K562 (cell line): ENCODE measurements around the gene GBF1. TPM values are rescaled to one million over a fixed set of nuclear protein-coding genes. Genes with fewer than 3 reads are reported as not detected.

Experiments used
- ARNT ChIP-seq, 2 experiments: fragments of 450-650 bp; IDR thresholded peaks; 2 replicates each; pipeline ENCODE4 v1.6.1; 2016; ENCODE audit warnings: mild to moderate bottlenecking in 1 of 2
- CBX3 ChIP-seq, 2 experiments: IDR thresholded peaks; 1 replicate in 1 of 2; 2 replicates in 1 of 2; pipeline ENCODE4 v1.6.1; 2012; ENCODE audit warnings: inconsistent platforms in 2 of 2, low read length in 2 of 2, borderline replicate concordance in 1 of 2, control low read depth in 1 of 2
- CXXC5 ChIP-seq: fragments of 250-450 bp; sonication (Bioruptor Pico); IDR thresholded peaks from 2 replicates; pipeline ENCODE4 v1.8.0; 2022; ENCODE audit warnings: inconsistent platforms, mild to moderate bottlenecking, moderate library complexity
- E4F1 ChIP-seq: fragments of 250-450 bp; sonication (Bioruptor Pico); IDR thresholded peaks from 2 replicates; pipeline ENCODE4 v1.5.0; 2021; ENCODE audit warnings: mild to moderate bottlenecking, borderline replicate concordance
- GATAD2A ChIP-seq: fragments of 450-650 bp; IDR thresholded peaks from 2 replicates; pipeline ENCODE4 v1.6.1; 2017
- HDAC1 ChIP-seq, 2 experiments: fragments of 450-650 bp; IDR thresholded peaks; 2 replicates each; pipeline ENCODE4 v1.6.1; 2016 to 2017; ENCODE audit warnings: inconsistent platforms in 1 of 2, mild to moderate bottlenecking in 1 of 2, moderate library complexity in 1 of 2
- MBD2 ChIP-seq: sonication (generic); IDR thresholded peaks from 2 replicates; pipeline ENCODE4 v1.6.1; 2016; ENCODE audit warnings: low read depth, borderline replicate concordance
- NFYB ChIP-seq: IDR thresholded peaks from 2 replicates; pipeline ENCODE4 v1.6.1; 2011; ENCODE audit warnings: mild to moderate bottlenecking, moderate library complexity; ENCODE audit not compliant: insufficient read length; ENCODE audit errors: extremely low read depth
- RCOR1 ChIP-seq, 2 experiments: IDR thresholded peaks; 2 replicates each; pipeline ENCODE4 v1.6.1; 2012; ENCODE audit warnings: low read depth in 2 of 2, low read length in 2 of 2, borderline replicate concordance in 1 of 2, improper control_type of control experiment in 1 of 2
- SLC30A9 ChIP-seq: fragments of 250-450 bp; sonication (Bioruptor Pico); IDR thresholded peaks from 2 replicates; pipeline ENCODE4 v1.8.0; 2022; ENCODE audit warnings: mild to moderate bottlenecking, moderate library complexity
- SREBF2 ChIP-seq: sonication (generic); formaldehyde crosslinking; IDR thresholded peaks from 2 replicates; pipeline ENCODE4 v1.4.0; 2020; ENCODE audit warnings: mild to moderate bottlenecking, missing genetic modification reagents
- TEAD1 ChIP-seq, 2 experiments: fragments of 450-650 bp in 1 of 2; sonication (generic) in 1 of 2; formaldehyde crosslinking; IDR thresholded peaks; 2 replicates each; pipeline versions ENCODE4 v1.4.0 to v1.8.0; 2020 to 2022; ENCODE audit warnings: mild to moderate bottlenecking in 2 of 2, missing genetic modification reagents in 1 of 2
- TEAD4 ChIP-seq, 2 experiments: sonication (generic) in 1 of 2; formaldehyde crosslinking in 1 of 2; IDR thresholded peaks; 2 replicates each; pipeline versions ENCODE4 v1.6.1 to v1.8.0; 2012 to 2022; ENCODE audit warnings: borderline replicate concordance in 1 of 2, inconsistent platforms in 1 of 2, low read length in 1 of 2, mild to moderate bottlenecking in 1 of 2, missing genetic modification reagents in 1 of 2
- TRIM28 ChIP-seq: fragments of 450-650 bp; IDR thresholded peaks from 2 replicates; pipeline ENCODE4 v1.6.1; 2017
- XRCC4 ChIP-seq: IDR thresholded peaks from one replicate; pipeline ENCODE4 v1.6.1; 2011; ENCODE audit not compliant: insufficient read depth, insufficient read length; ENCODE audit errors: extremely low read depth
- YY1 ChIP-seq, 3 experiments: IDR thresholded peaks; 2 replicates each; pipeline ENCODE4 v1.6.1; 2011; ENCODE audit warnings: low read length in 2 of 3, mild to moderate bottlenecking in 2 of 3, moderate library complexity in 2 of 3, borderline replicate concordance in 1 of 3, control low read depth in 1 of 3, low read depth in 1 of 3; ENCODE audit not compliant: insufficient read depth in 3 of 3, insufficient replicate concordance in 2 of 3, control insufficient read depth in 1 of 3, insufficient read length in 1 of 3; ENCODE audit errors: extremely low read depth in 1 of 3
- ZBED1 ChIP-seq: IDR thresholded peaks from 2 replicates; pipeline ENCODE4 v1.6.1; 2014
- ZSCAN29 ChIP-seq: fragments of 450-650 bp; IDR thresholded peaks from 2 replicates; pipeline ENCODE4 v1.6.1; 2017
- polyA plus RNA-seq, 8 experiments: library from polyadenylated mRNA; depleted of rRNA in 4 of 8; stranded (reverse) in 5 of 8; unstranded in 3 of 8; fragments of >200 nt; fragmentation: Nextera tagmentation in 2 of 8; fragmentation: Illumina TruSeq in 1 of 8; extraction: Ambion mirVana in 2 of 8; extraction: Trizol in 1 of 8; gene quantifications; 2 replicates each; pipeline versions ENCODE4 v1.2.1 to v1.2.3, GENCODE V29; 2011 to 2014; ENCODE audit warnings: inconsistent platforms in 1 of 8, missing spikeins in 1 of 8
- total RNA-seq, 7 experiments: library from RNA; depleted of rRNA in 6 of 7; stranded (reverse); fragments of >200 nt in 6 of 7; fragmentation: Illumina TruSeq in 2 of 7; extraction: Trizol in 2 of 7; gene quantifications; 2 replicates each; pipeline versions ENCODE4 v1.2.1 to v1.2.3, GENCODE V29; 2011 to 2021; ENCODE audit warnings: low replicate concordance in 1 of 7
- TF ChIP-seq, protein P1 (sequence below): sonication (generic); formaldehyde crosslinking; IDR thresholded peaks from 2 replicates; pipeline ENCODE4 v1.8.1; 2023; ENCODE audit warnings: missing genetic modification reagents, mild to moderate bottlenecking, borderline replicate concordance

GBF1 gene
- total and polyA plus RNA-seq, 9 of the 15 experiments (the other 6 are each of a cell fraction or from before 2014, with no cell fraction given): 0.69 to 28.0 (median 10.3) TPM

- TF ChIP-seq E4F1 (CRISPR knock-in tag) (no peak), YY1 (IDR thresholded peaks at IDR 0.05; ENCODE audit: borderline replicate concordance in 1 of 3, control insufficient read depth in 1 of 3, extremely low read depth in 1 of 3, insufficient read depth in 3 of 3, insufficient read length in 1 of 3, insufficient replicate concordance in 2 of 3, low read depth in 1 of 3, low read length in 2 of 3) (peak in 2 of 3 experiments; percentile 55 to 66), NFYB (no peak), XRCC4 (no peak), CXXC5 (peak; percentile 91), TEAD1 (CRISPR knock-in tag; IDR thresholded peaks at IDR 0.05) (peak in 1 of 2 experiments; percentile 61; a peak in 1 of 4 replicates), GATAD2A (no peak), SLC30A9 (CRISPR knock-in tag) (no peak), MBD2 (no peak), SREBF2 (CRISPR knock-in tag) (no peak), ARNT (IDR thresholded peaks at IDR 0.05) (no peak), CBX3 (IDR thresholded peaks at IDR 0.05; ENCODE audit: borderline replicate concordance in 1 of 2, low read length in 2 of 2) (0 out of 3 replicates have a peak, but pooled peaks of 1 of the 2 experiments have one; percentile 34), ZBED1 (no peak), TEAD4 (IDR thresholded peaks at IDR 0.05; ENCODE audit: low read length) (0 out of 2 replicates have a peak, but pooled peaks have one; percentile 19), TEAD4 (CRISPR knock-in tag; IDR thresholded peaks at IDR 0.05; ENCODE audit: borderline replicate concordance) (peak; percentile 34; the same call in 1 of the 2 replicates), TRIM28 (no peak), RCOR1 (IDR thresholded peaks at IDR 0.05; ENCODE audit: borderline replicate concordance in 1 of 2, low read depth in 2 of 2, low read length in 2 of 2) (0 out of 4 replicates have a peak, but pooled peaks of 1 of the 2 experiments have one; percentile 33), ZSCAN29 (no peak), HDAC1 (IDR thresholded peaks at IDR 0.05) (no peak; a peak in 1 of 4 replicates)
- TF ChIP-seq, protein P1, sequence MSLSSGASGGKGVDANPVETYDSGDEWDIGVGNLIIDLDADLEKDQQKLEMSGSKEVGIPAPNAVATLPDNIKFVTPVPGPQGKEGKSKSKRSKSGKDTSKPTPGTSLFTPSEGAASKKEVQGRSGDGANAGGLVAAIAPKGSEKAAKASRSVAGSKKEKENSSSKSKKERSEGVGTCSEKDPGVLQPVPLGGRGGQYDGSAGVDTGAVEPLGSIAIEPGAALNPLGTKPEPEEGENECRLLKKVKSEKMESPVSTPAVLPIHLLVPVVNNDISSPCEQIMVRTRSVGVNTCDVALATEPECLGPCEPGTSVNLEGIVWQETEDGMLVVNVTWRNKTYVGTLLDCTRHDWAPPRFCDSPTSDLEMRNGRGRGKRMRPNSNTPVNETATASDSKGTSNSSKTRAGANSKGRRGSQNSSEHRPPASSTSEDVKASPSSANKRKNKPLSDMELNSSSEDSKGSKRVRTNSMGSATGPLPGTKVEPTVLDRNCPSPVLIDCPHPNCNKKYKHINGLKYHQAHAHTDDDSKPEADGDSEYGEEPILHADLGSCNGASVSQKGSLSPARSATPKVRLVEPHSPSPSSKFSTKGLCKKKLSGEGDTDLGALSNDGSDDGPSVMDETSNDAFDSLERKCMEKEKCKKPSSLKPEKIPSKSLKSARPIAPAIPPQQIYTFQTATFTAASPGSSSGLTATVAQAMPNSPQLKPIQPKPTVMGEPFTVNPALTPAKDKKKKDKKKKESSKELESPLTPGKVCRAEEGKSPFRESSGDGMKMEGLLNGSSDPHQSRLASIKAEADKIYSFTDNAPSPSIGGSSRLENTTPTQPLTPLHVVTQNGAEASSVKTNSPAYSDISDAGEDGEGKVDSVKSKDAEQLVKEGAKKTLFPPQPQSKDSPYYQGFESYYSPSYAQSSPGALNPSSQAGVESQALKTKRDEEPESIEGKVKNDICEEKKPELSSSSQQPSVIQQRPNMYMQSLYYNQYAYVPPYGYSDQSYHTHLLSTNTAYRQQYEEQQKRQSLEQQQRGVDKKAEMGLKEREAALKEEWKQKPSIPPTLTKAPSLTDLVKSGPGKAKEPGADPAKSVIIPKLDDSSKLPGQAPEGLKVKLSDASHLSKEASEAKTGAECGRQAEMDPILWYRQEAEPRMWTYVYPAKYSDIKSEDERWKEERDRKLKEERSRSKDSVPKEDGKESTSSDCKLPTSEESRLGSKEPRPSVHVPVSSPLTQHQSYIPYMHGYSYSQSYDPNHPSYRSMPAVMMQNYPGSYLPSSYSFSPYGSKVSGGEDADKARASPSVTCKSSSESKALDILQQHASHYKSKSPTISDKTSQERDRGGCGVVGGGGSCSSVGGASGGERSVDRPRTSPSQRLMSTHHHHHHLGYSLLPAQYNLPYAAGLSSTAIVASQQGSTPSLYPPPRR (CRISPR knock-in tag): no peak
These were observed 154.1 kb downstream of the GBF1 start (continued) for GRCh38 chr10:102399217-102400021.
